Measurements from ENCODE around the gene PLCL2.

The PLCL2 gene

GRCh38 chr3:17129556-17129955 is 244.8 kb downstream of the PLCL2 start:
- DNase-seq, result no peak

GRCh38 chr3:17130956-17131355 is 246.2 kb downstream of the PLCL2 start:
- no peak for DNase-seq

- no peak for DNase-seq
Observed at GRCh38 chr3:17132286-17133115, 247.7 kb downstream of the PLCL2 start.

- no peak for DNase-seq
Observed at GRCh38 chr3:17133632-17134545, 249.1 kb downstream of the PLCL2 start.

- DNase-seq, result no peak
Observed at GRCh38 chr3:17135696-17136095, 250.9 kb downstream of the PLCL2 start.

- no peak for DNase-seq
Observed at GRCh38 chr3:17136136-17136721, 251.5 kb downstream of the PLCL2 start.

- no peak for DNase-seq
Observed at GRCh38 chr3:17137321-17137826, 252.6 kb downstream of the PLCL2 start.

GRCh38 chr3:17138246-17139039 is 253.7 kb downstream of the PLCL2 start:
- DNase-seq, result no peak
